ENCODE data around the gene SPG7.

SPG7 gene

GRCh38 chr16:89510526-89510925 lies 2.3 kb downstream of the SPG7 start:
- no peak for DNase-seq (ENCODE audit: low read depth in 2 of 3, low spot score in 2 of 3)

- no peak for DNase-seq (ENCODE audit: low read depth in 2 of 3, low spot score in 2 of 3)
Measured at GRCh38 chr16:89511374-89511773, 3.2 kb downstream of the SPG7 start.

GRCh38 chr16:89512453-89512852 lies 4.2 kb downstream of the SPG7 start:
- no peak for DNase-seq (ENCODE audit: low read depth in 2 of 3, low spot score in 2 of 3)

- no peak for DNase-seq (ENCODE audit: low read depth in 2 of 3, low spot score in 2 of 3)
Measured at GRCh38 chr16:89517128-89517527, 8.9 kb downstream of the SPG7 start.

GRCh38 chr16:89519881-89520280 lies 11.7 kb downstream of the SPG7 start:
- DNase-seq (ENCODE audit: low read depth in 2 of 3, low spot score in 2 of 3): no peak

GRCh38 chr16:89522287-89522686 lies 14.1 kb downstream of the SPG7 start:
- DNase-seq (ENCODE audit: low read depth in 2 of 3, low spot score in 2 of 3): no peak

- DNase-seq (ENCODE audit: low read depth in 2 of 3, low spot score in 2 of 3): no peak
Measured at GRCh38 chr16:89523680-89524344, 15.6 kb downstream of the SPG7 start.

- DNase-seq (ENCODE audit: low read depth in 2 of 3, low spot score in 2 of 3): no peak
Measured at GRCh38 chr16:89525146-89525913, 17.1 kb downstream of the SPG7 start.

GRCh38 chr16:89529097-89529496 lies 20.9 kb downstream of the SPG7 start:
- DNase-seq (ENCODE audit: low read depth in 2 of 3, low spot score in 2 of 3): no peak

GRCh38 chr16:89530401-89531381 lies 22.5 kb downstream of the SPG7 start:
- DNase-seq (ENCODE audit: low read depth in 2 of 3, low spot score in 2 of 3): no peak

GRCh38 chr16:89531821-89532526 lies 23.8 kb downstream of the SPG7 start:
- DNase-seq (ENCODE audit: low read depth in 2 of 3, low spot score in 2 of 3): no peak

- no peak for DNase-seq (ENCODE audit: low read depth in 2 of 3, low spot score in 2 of 3)
Measured at GRCh38 chr16:89534252-89534756, 26.1 kb downstream of the SPG7 start.

- no peak for DNase-seq (ENCODE audit: low read depth in 2 of 3, low spot score in 2 of 3)
Measured at GRCh38 chr16:89536371-89536770, 28.2 kb downstream of the SPG7 start.

GRCh38 chr16:89536886-89537548 lies 28.8 kb downstream of the SPG7 start:
- DNase-seq (ENCODE audit: low read depth in 2 of 3, low spot score in 2 of 3): no peak

- no peak for DNase-seq (ENCODE audit: low read depth in 2 of 3, low spot score in 2 of 3)
Measured at GRCh38 chr16:89537549-89537925, 29.3 kb downstream of the SPG7 start.

GRCh38 chr16:89538286-89538685 lies 30.1 kb downstream of the SPG7 start:
- DNase-seq (ENCODE audit: low read depth in 2 of 3, low spot score in 2 of 3): no peak

GRCh38 chr16:89540557-89540956 lies 32.4 kb downstream of the SPG7 start:
- no peak for DNase-seq (ENCODE audit: low read depth in 2 of 3, low spot score in 2 of 3)

GRCh38 chr16:89541792-89542191 lies 33.6 kb downstream of the SPG7 start:
- no peak for DNase-seq (ENCODE audit: low read depth in 2 of 3, low spot score in 2 of 3)

- DNase-seq (ENCODE audit: low read depth in 2 of 3, low spot score in 2 of 3): no peak
Measured at GRCh38 chr16:89544113-89544512, 35.9 kb downstream of the SPG7 start.

- no peak for DNase-seq (ENCODE audit: low read depth in 2 of 3, low spot score in 2 of 3)
Measured at GRCh38 chr16:89544713-89545043, 36.5 kb downstream of the SPG7 start.
